Neural crest cell (in vitro differentiated cells): Measurements from ENCODE around the gene RAC2. TPM values are rescaled to one million over a fixed set of nuclear protein-coding genes. Genes with fewer than 3 reads are reported as not detected.

Experiments used
- DNase-seq: peaks from one replicate; pipeline ENCODE4 v3.0.0; 2021; ENCODE audit warnings: low read depth, mixed read lengths, low spot score
- H3K27ac Mint-ChIP-seq: one replicate; pipeline ENCODE4 v1.8.0; 2021; ENCODE audit warnings: mild to moderate bottlenecking, mixed read lengths; ENCODE audit not compliant: unreplicated experiment
- H3K27me3 Mint-ChIP-seq: 2 replicates; pipeline ENCODE4 v1.8.0; 2021; ENCODE audit warnings: low read depth, mild to moderate bottlenecking, mixed read lengths
- H3K36me3 Mint-ChIP-seq: 2 replicates; pipeline ENCODE4 v1.8.0; 2021; ENCODE audit warnings: low read depth, mild to moderate bottlenecking, mixed read lengths
- H3K4me1 Mint-ChIP-seq: 2 replicates; pipeline ENCODE4 v1.8.0; 2021; ENCODE audit warnings: mixed read lengths
- H3K4me3 Mint-ChIP-seq: one replicate; pipeline ENCODE4 v1.8.0; 2021; ENCODE audit warnings: mild to moderate bottlenecking, mixed read lengths
- H3K9me3 Mint-ChIP-seq: 2 replicates; pipeline ENCODE4 v1.8.0; 2021; ENCODE audit warnings: mixed read lengths
- total RNA-seq: library from RNA; stranded (reverse); gene quantifications from 2 replicates; pipeline ENCODE4 v1.2.1, GENCODE V29; 2021
- TF ChIP-seq, protein P1 (sequence below): fragments of 200-600 bp; sonication (generic); conservative IDR thresholded peaks from 2 replicates; pipeline ENCODE4 v1.5.0; 2021; ENCODE audit warnings: antibody characterized with exemption, mild to moderate bottlenecking

Gene RAC2
- total RNA-seq, 1 donor from 2014 or later = 0.21 TPM

DNA sequence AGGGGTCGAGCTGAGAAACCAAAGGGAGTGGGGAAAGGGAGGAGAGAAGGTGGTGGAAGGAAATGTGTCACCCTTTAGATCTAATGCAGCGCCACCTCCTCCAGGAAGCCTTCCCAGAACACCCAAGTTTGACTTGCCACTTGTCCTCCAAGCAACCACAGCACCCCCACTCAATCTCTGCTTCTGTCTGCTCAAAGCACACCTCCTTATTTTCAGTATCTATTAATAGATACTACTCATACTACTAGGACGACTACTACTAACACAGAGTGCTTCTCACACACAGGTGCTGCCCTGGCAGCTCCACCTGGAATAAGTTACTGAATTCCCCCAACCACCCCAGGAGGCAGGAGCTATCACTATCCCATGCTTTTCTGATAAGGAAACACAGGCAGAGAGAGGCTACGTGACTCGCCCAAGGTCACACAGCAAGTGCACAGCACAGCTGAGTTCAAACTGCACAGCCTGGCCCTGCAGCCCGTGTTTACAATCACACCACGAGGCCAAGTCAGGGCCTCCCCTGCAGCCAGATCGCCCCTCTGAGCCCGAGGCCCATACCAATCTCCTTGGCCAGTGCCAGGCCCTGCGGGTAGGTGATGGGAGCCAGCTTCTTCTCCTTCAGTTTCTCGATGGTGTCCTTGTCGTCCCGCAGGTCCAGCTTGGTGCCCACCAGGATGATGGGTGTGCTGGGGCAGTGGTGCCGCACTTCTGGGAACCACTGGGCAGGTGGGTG lies 13.2 kb downstream of the RAC2 start:
- Mint-ChIP-seq H3K9me3 (no peaks in the 10 kb centered on the region), H3K27me3 (peaks cover 3% of the 10 kb centered on the region), H3K4me3 (no peak overlapping the region), H3K27ac (peak overlapping the region; percentile 62), H3K36me3 (no peaks in the 10 kb centered on the region), H3K4me1 (no peaks in the 10 kb centered on the region)
- TF ChIP-seq, protein P1, sequence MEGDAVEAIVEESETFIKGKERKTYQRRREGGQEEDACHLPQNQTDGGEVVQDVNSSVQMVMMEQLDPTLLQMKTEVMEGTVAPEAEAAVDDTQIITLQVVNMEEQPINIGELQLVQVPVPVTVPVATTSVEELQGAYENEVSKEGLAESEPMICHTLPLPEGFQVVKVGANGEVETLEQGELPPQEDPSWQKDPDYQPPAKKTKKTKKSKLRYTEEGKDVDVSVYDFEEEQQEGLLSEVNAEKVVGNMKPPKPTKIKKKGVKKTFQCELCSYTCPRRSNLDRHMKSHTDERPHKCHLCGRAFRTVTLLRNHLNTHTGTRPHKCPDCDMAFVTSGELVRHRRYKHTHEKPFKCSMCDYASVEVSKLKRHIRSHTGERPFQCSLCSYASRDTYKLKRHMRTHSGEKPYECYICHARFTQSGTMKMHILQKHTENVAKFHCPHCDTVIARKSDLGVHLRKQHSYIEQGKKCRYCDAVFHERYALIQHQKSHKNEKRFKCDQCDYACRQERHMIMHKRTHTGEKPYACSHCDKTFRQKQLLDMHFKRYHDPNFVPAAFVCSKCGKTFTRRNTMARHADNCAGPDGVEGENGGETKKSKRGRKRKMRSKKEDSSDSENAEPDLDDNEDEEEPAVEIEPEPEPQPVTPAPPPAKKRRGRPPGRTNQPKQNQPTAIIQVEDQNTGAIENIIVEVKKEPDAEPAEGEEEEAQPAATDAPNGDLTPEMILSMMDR = no peak
- DNase-seq = no peak

DNA sequence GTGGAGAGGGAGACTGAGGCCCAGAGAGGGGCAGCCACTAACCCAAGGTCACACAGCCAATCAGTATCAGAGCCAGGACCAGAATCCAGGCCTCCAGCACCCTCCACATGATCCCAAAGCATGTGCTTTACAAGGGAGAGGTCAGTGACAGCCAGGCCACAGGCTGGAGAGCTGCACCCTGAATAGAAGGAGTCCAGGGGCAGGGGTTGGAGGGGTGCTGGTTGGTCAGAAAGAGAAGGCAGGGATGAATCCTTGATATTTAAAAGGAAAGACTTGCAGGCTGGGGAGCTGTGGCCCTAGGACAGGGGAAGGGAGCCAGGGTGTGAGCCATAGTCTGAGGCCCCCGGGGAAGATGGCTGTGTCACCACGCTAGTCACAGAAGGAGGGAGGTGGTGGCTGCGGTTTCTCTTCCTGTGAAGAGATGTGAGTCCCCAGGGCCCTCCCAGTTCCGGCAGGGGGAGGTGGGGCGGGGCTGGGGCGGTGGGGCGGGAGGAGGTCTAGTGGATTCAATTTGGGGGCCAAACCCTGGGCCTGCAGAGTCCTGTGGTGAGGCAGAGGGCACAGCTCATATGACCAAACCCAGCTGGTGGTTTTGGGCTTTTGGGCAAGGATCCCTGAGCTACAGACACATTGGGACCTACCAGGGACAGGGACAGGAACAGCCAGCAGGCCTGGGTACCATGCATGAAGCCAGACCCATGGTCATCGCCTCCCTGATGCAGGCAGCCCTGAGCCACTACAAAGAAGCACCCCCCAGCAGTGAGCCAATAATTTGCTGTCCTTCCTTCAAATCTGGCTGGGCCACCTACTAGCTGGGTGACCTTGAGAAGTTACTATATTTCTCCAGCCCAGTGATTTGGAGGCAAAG lies 14.0 kb downstream of the RAC2 start:
- no peak overlapping the region for H3K4me3 Mint-ChIP-seq

DNA sequence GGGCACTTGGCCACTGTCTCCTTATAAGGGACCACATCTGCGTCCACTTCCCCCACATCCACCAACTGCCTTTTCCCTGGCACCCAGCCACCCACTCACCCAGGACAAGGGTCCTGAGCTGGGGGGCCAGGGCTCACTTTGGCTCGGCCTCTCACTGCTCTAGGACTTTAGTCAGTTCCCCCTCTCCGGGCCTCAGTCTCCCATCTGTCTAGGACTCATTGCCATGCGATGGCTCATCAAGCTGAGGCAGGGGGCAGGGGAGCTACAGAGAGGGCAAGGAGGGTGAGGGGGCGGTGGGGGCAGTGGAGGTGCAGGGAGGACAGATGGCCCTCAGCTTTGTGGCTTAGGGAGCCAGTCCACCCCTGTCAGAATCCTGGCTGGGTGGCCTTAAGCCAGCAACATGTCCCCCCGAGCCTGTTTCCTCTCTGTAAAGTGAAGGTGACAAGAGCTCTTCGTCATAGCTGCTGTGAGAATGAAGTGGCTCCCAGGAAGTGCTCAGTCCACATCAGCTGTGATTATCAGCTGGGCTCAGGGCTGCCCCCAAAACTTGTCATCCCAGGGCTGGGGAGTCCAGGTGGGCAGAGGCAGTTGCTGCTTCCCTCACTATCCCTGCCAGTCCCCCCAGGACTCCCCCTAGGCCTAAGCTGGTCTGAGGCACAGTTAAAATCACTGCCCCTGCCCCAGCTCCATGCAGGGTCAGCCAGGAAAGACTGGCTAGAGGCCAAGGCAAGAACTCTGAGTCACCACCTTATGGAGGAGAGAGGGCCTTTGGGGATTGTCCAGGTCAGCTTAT lies 14.9 kb downstream of the RAC2 start:
- Mint-ChIP-seq H3K4me1 (no peaks in the 10 kb centered on the region), H3K27me3 (peaks cover 13% of the 10 kb centered on the region), H3K9me3 (no peaks in the 10 kb centered on the region), H3K4me3 (no peak overlapping the region), H3K36me3 (no peaks in the 10 kb centered on the region), H3K27ac (no peak overlapping the region)
- TF ChIP-seq, protein P1 = no peak
- no peak for DNase-seq

More for the DNA sequence above, 14.0 kb downstream of the RAC2 start:
- H3K9me3 Mint-ChIP-seq = no peaks in the 10 kb centered on the region
- H3K36me3 Mint-ChIP-seq = no peaks in the 10 kb centered on the region
- peak overlapping the region; percentile 62 for H3K27ac Mint-ChIP-seq
- peaks cover 6% of the 10 kb centered on the region for H3K27me3 Mint-ChIP-seq
- DNase-seq = no peak
- H3K4me1 Mint-ChIP-seq = no peaks in the 10 kb centered on the region
- TF ChIP-seq, protein P1 = no peak

DNA sequence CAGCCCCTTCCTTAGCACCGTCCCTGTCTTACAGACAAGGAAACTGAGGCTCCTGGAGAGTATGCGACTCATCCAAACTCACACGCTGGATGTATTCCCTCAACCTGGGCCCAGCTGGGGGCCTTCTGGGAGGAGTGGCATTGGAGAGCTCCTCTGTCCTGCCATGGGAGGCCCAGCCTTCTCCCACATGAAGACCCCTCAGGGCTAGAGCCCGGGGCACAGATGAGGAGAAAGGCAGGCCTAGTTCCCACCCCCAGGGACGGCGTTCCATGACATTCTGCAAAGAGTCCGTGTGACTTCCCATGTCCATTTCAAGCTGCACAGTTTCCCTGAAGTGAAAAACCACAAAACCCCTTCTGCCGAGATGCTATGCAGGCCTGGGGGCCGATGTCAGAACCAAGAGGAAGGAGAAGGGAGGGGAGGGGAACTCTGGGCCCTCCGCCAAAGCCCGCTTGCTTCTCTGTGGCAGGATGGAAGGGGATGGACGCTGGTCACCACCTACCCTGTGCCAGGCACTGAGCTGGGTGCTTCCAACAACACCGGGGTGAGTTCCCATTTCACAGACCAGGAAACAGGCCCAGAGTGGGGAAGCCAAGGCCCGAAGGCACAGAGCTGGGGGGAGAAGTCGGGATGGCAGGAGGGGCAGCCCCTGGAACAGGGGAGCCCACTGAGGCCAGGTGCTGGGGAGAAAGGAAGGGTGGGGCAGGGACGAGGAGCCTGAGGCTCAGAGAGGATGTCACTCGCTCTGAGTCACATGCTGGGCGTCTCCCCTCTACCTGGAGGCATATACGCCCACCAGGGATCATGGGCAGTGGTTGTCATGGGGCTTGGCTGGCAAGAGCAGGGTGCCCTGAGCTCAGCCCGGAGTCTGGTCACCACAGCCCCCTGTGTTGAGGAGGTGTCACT lies 15.7 kb downstream of the RAC2 start:
- H3K27ac Mint-ChIP-seq = no peak overlapping the region
- TF ChIP-seq, protein P1 = no peak
- H3K4me3 Mint-ChIP-seq = no peak overlapping the region
- DNase-seq = no peak
- H3K9me3 Mint-ChIP-seq = no peaks in the 10 kb centered on the region
- peaks cover 15% of the 10 kb centered on the region for H3K27me3 Mint-ChIP-seq
- no peaks in the 10 kb centered on the region for H3K4me1 Mint-ChIP-seq
- H3K36me3 Mint-ChIP-seq = no peaks in the 10 kb centered on the region
